SW480 (cell line): Measurements from ENCODE around the gene FCN1.

ENCODE experiments used
- DNase-seq: peaks from one replicate; pipeline ENCODE4 v3.0.0-alpha.2; 2016; ENCODE audit warnings: low spot score

Gene FCN1

GRCh38 chr9:134913713-134914500 is 3.8 kb downstream of the FCN1 start:
- DNase-seq, result no peak

- DNase-seq, result no peak
Observed at GRCh38 chr9:134913041-134913712, 4.5 kb downstream of the FCN1 start.

- DNase-seq, result no peak
Observed at GRCh38 chr9:134912126-134912840, 5.4 kb downstream of the FCN1 start.

DNA sequence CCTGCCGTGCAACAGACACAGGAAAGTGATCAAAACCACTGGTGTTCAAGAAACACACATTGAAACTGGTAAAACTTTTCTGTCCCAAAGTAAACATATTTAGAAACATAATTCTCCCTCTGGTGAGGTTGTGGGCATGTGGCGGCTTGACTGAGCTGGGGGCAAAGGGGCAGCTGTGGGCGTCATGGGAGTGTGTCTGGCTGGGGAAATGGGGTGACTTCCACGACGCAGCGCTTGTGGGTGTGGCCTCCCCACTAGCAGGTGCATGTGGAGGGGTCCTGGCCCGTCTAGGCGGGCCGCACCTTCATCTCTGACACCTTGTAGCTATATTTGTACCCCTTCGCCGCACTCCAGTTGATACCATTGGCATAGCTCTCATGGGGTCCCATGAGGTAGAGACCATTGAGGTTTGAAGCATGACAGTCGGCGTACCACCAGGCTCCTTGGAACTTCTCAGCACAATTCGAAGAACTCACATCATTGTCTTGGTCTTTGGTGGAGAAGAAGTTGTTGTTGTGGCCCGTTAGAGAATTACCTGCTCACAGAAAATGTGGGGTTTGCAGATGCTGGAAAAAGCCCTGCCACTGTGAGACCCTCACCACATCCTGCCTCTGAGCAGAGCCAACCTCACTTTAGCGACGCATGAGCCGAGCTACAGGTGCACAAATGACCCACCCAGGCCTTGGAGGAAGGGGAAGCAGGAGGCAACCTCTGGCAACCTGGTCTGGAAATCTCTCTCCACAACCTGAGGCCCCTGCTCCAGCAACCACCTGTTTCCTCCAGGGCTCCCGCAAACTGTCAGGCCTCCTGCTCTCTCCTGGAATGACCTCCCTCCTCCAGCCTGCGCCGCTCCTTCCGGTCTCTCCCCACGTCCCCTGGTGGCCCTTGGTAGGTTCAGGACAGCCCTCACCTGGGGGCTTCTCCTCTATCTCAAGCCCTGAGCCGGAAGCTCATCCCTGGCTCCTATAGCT is 7.9 kb downstream of the FCN1 start:
- no peak for DNase-seq

DNA sequence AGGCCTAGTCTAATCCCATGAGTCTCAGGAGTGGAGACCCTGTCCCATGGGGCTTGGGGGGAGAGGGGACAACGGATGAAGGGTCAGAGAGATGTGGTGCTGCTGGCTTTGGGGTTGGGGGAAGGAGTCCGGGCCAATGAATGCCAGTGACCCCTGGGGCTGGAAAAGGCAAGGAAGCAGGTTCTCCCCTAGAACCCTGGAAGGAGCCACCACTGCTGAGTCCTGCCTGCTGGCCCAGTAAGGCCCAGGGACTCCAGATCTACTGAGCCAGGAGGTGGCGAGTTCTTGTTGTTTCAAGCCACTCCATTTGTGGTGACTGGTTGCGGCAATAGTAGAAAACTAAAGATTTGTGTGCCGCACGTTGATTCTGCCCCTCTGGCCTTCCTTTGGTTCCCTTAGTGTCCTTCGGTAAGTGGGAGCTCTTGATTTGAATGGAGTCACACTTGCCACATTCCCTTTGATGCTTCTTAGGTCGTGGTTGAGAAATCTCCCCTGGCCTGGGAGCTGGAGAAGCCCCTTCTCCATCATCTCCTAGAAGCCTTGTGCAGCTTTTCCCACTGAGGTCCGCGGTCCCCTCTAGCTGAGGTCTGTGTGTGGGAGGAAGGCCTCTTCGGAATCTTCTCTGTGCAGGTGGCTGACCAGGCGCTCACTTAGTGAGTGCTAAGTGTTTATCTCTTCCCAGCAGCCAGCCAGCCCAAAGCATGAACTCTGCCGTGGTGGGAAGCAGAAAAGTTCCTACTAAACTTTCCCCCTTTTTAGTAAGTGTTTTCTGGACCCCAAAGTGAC is 9.0 kb downstream of the FCN1 start:
- no peak for DNase-seq

DNA sequence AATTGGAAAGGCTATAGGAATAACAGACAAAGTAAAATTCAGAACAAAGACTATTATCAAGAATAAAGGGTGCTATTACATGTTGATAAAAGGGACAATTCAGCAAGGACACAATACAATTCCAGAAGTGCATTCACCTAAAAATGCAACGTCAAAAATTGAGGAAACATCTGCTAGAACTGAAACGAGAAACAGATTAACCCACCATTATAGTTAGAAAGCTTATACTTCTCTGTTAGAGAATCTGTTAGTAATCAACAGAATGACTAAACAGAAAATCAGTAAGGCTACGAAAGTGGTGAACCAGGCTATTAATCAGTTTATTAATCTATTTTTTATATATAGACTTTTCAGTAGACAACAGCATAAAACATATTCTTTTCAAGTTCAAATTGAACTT is 14.8 kb downstream of the FCN1 start:
- no peak for DNase-seq

- DNase-seq, result no peak
Observed at GRCh38 chr9:134899818-134900217, 17.9 kb downstream of the FCN1 start.

DNA sequence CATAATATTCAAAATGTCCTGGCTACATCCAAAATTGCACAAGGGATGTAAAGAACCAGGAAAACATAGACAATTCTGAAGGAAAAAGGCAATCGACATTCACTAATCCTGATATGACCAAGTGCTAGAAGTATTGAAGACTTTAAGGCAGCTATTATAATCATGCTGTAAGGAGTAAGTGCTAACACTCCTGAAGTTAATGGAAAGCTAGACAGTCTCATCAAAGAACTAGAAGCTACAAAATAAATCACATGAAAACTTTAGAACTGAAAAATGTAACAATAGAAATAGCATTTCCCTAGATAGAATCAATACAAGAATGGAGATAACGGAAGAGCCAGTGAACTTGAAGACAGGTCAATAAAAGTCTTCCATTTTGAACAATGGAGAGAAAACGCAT is 18.5 kb downstream of the FCN1 start:
- no peak for DNase-seq

DNA sequence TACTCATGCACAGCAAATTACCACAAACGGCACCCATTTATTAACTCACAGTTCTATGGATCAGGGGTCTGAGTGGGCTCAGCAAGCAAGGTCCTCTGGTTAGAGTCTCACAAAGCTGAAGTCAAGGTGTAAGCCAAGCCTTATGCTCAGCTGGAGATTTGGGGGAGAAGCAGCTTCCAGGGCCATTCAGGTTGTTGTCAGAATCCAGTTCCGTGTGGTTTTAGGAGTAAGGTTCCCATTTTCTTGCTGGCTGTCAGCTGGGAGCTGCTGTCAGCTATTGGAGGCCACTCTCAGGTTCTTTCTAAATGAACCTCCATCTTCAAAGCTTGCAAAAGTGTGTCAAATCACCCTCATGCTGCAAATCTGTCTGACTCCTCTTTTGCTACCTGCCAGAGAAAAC is 19.4 kb downstream of the FCN1 start:
- no peak for DNase-seq

DNA sequence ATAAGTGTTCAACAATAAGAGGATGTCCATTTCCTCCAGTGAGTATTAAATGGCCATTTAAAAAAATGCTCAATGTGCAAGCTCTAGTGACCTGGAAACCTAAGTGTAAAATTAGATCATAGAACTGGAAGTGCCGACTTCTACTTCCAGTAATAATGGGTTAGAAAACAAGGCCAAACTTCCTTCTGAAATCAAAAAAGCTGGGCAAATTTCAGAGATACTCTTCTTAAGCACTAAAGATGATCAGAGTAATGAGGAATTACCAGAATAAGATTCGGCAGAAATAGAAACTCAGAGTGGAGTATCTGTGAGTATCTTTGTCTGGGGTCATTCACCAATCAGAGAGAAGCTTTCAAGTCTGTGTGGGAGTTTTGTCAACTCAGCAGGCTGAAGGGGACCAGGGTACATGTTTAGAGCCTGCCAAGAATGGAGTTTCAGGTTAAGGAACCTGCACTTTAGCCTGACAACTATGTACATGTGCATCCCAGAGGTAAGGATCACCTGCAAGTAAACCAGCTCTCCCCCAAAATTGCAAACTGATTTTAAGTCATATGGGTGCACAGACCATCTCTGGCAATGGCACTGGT is 20.0 kb downstream of the FCN1 start:
- no peak for DNase-seq

- no peak for DNase-seq
Observed at GRCh38 chr9:134896834-134897583, 20.7 kb downstream of the FCN1 start.

DNA sequence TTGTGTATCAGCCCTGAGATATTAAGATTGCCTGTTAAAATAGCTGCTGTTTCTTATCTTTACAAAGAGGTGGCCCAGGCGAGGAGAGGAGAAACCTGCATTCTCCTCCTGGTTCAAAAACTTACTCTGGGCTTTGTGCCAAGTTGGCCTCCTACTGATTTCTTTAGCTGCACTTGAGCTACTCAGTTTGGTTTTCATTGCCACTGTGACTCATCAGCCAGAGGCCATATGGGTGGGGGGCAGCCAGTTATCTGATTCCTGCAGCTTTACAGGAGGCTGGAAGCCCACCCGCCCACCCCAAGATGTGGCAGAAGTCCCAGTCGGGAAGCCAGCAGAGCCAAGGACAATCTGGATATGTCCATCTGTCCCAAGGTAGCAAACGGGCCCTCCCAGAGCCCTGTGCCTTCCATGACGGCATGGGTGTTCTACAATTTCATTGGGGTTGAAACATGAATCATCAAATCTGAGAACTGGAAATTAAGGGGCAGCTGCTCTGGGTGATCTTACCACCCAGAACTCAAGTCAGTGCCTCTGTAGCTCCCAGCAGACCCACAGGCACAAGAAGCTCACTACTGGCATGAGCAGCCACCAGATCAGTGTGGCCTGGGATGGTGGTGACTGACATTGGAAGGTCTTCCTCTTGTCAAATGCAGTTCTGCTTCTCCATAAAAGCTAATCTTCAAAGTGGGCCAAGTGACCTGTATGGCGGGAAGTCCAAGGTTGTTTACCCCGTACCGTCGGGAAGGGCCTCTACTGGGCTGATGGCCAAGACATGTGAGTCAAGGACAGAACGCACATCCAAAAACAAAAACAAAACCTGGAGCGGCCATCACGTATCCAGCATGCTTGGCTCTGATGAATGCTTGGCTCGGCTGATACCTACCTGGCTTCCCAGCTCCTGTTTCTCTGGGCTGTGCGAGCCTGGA is 21.5 kb downstream of the FCN1 start:
- peak; percentile 11 for DNase-seq

- no peak for DNase-seq
Observed at GRCh38 chr9:134895567-134895907, 22.2 kb downstream of the FCN1 start.

DNA sequence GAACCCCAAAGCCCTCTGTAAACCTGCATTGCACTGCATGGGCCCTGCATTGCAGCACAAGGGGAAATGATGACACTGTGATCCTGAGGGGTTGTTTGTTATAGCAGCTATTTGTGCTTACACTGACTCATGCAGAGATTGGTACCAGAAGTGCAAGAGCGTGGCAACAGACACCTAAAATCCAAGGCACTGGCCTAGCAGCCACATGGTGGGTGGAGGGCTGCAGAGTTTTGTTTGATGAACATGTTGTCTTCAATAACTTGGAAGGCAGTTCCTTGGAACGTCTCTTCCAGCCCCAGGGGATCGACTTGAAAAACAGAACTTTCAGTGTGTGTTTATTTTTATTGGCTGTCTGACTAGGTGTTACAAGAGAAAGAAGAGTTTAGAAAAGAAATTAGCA is 22.6 kb downstream of the FCN1 start:
- no peak for DNase-seq

DNA sequence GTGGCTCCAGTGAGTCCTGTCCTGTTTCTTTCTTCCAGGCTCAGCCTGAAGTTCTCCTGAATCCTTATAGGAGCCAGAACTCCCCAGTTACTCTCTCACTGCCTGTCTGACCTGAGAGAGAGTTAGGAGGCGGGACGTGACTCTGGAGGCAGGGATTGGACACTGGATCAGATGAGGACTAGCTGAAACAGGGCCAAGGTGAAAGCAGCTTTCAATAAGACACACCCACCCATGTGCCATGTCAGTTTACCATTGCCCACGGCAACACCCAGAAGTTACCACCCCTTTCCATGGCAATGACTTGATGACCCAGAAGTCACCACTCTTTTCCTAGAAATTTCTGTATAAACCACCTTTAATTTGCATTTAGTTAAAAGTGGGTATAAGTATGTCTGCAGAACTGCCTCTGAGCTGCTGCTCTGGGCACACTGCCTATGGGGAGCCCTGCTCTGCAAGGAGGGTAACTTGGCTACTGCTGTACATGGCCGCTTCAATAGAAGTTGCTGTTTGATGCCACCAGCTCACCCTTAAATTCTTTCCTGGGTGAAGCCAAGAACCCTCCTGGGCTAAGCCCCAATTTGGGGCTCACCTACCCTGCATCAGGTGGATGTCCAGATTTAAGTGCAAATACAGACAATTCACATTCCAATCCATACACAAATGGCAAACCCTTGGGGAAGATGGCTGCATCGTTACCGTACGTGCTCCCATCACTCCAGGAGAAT is 23.4 kb downstream of the FCN1 start:
- DNase-seq, result no peak

DNA sequence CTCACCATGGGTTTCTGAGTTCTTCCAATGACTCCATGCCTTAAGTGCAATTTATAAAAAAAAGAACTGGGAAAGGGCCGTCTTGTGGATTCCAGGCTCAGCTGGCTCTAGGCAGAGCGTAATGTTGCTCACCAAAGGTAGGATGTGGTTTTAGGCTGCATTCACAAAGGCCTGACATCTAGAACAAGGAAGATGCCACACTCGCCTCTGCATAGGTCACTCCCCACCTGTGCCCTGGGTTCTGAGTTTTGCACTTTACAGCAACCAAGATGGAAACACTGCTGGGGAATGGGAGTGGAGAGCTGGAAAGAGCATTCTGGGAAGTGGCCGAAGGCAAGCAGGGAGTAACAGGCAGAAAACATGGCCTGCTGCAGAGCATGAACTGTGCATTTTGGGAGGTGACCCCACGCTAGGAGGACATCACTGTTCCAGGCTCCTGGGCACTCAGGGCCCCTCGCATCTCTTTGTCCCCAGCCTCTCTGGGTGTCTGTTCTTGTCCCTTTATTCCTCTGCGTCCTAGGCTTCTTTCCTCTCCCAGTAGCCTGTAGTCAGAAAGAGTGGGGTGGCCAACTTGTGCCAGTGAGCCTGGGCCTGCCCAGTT is 24.8 kb downstream of the FCN1 start:
- DNase-seq, result no peak

DNA sequence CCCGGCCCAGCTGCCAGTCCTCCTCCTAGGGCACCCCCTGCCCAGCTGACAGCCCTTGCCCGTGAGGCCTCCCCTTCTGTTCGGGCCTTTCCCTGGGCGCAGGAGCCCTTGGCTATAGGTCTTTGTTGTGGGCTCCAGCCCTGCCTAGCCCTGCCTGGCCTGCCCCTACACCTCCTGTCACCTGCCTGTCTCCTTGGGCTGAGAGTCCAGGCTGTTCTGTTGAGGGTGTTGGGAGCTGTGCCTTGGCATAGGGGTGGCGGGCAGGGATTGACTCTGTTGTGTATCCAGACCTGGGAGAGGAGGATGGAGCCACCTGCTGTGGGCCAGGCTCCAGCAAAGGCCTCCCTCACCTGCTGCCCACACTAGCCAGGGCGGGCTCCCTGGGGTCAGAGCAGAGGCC is 25.5 kb downstream of the FCN1 start:
- no peak for DNase-seq

DNA sequence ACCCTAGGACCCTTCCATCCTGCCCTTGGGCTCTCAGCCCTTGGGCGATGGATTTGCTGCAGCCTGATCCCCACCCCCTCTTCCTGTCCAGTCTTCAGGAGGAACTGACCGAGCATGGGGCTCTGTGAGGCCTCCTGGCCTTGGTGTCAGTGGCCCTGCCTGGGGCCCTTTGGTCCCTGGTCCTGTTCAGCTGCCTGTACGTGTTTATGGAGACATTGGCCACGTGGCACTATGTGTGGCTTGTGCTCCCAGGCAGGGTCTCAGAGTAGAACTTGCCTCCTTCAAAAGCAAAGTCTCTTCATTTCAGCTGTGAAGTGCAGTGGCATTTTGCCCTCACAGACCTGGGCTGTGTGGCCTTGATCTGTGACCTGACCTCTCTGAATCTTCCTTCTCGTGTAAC is 26.0 kb downstream of the FCN1 start:
- no peak for DNase-seq
